Adrenal gland (tissue), 12 donors: ENCODE data around the gene SYPL2. TPM values are rescaled to one million over a fixed set of nuclear protein-coding genes. Genes with fewer than 3 reads are reported as not detected.

Source experiments
- DNase-seq, 7 donors: peaks; one replicate each; pipeline ENCODE4 v3.0.0-alpha.2; 2019 to 2020
- H3K27ac ChIP-seq, 5 donors: fragments of 200-600 bp; sonication (generic) in 4 of 5; 1 replicate in 3 of 5; 2 replicates in 2 of 5; pipeline versions ENCODE4 v1.5.1 to v1.8.0; 2016 to 2020; ENCODE audit warnings: mild to moderate bottlenecking in 1 of 5
- H3K27me3 ChIP-seq: fragments of 200-600 bp; 2 replicates; pipeline ENCODE4 v1.8.0; 2021
- H3K36me3 ChIP-seq, 2 donors: fragments of 200-600 bp; replicated peaks in 1 of 2; 1 replicate in 1 of 2; 2 replicates in 1 of 2; pipeline versions ENCODE4 v1.5.1 to v1.8.0; 2018 to 2022
- H3K4me1 ChIP-seq, 2 donors: fragments of 200-600 bp; replicated peaks in 1 of 2; 1 replicate in 1 of 2; 2 replicates in 1 of 2; pipeline versions ENCODE4 v1.5.1 to v1.8.0; 2018 to 2021
- H3K4me3 ChIP-seq, 4 donors: fragments of 200-600 bp; sonication (generic) in 3 of 4; one replicate each; pipeline ENCODE4 v1.5.1; 2016 to 2018
- H3K9me3 ChIP-seq, 3 donors: fragments of 200-600 bp; sonication (generic) in 1 of 3; replicated peaks in 1 of 3; 1 replicate in 2 of 3; 2 replicates in 1 of 3; pipeline versions ENCODE4 v1.5.1 to v1.8.0; 2016 to 2021
- CTCF ChIP-seq, 6 experiments: fragments of 450-650 bp in 4 of 6; fragments of 200-600 bp in 2 of 6; sonication (generic) in 1 of 6; IDR thresholded peaks; 1 replicate in 5 of 6; 2 replicates in 1 of 6; pipeline versions ENCODE4 v1.5.1 to v1.8.0; 2016 to 2021; ENCODE audit warnings: antibody characterized with exemption in 6 of 6, mild to moderate bottlenecking in 2 of 6, moderate library complexity in 1 of 6
- POLR2A ChIP-seq, 2 donors: fragments of 450-650 bp; IDR thresholded peaks; one replicate each; pipeline ENCODE4 v1.6.1; 2017; ENCODE audit warnings: antibody characterized with exemption in 2 of 2, mild to moderate bottlenecking in 2 of 2, moderate library complexity in 1 of 2
- WGBS, 4 donors: extraction: QIAGEN DNeasy Blood & Tissue Kit in 2 of 4; methylation state at CpG; one replicate each; pipeline versions ENCODE4 v1.1.5 to v1.1.7; 2013 to 2017; 5-methylcytosine and 5-hydroxymethylcytosine counted together
- intact Hi-C, 2 donors: fragments of 100-400 bp; cut with DNase I; formaldehyde crosslinking; loops; one replicate each; pipeline versions ENCODE4 v1.14.1 to v1.15.0; 2022 to 2023
- polyA plus RNA-seq, 3 donors: library from polyadenylated mRNA; stranded (reverse); fragments of 200-250 nt in 2 of 3; fragments of 350-450 nt in 1 of 3; fragmentation: Illumina TruSeq in 1 of 3; extraction: RNeasy Lipid Tissue Mini Kit (QIAGEN cat#74804) in 1 of 3; gene quantifications; one replicate each; pipeline ENCODE4 v1.2.3, GENCODE V29; 2013 to 2014
- total RNA-seq, 9 donors: library from RNA; depleted of rRNA in 4 of 9; stranded (reverse); fragments of >200 nt in 4 of 9; fragments of 120-200 nt in 1 of 9; fragmentation: NEBNext Ultra II Directional in 1 of 9; extraction: Animal tissue kit (Norgen Biotek cat#: 25700) in 1 of 9; gene quantifications; one replicate each; pipeline versions ENCODE4 v1.1.0 to v1.2.4, GENCODE V29; 2013 to 2023
- donor health status: healthy with polysubstance abuse.
- donor health status: Bipolar disorder and iron deficiency.
- donor health status: DM: yes; HTN: yes; CAD: no.
- donor health status: DM: no; HTN: no; CAD: no.
- donor health status: DM: no; HTN: no; CAD: no.
- donor health status: DM: yes; HTN: yes; CAD: no.

SYPL2 gene
- total and polyA plus RNA-seq, 12 donors = 5.8 to 23.6 (median 11.6) TPM

DNA sequence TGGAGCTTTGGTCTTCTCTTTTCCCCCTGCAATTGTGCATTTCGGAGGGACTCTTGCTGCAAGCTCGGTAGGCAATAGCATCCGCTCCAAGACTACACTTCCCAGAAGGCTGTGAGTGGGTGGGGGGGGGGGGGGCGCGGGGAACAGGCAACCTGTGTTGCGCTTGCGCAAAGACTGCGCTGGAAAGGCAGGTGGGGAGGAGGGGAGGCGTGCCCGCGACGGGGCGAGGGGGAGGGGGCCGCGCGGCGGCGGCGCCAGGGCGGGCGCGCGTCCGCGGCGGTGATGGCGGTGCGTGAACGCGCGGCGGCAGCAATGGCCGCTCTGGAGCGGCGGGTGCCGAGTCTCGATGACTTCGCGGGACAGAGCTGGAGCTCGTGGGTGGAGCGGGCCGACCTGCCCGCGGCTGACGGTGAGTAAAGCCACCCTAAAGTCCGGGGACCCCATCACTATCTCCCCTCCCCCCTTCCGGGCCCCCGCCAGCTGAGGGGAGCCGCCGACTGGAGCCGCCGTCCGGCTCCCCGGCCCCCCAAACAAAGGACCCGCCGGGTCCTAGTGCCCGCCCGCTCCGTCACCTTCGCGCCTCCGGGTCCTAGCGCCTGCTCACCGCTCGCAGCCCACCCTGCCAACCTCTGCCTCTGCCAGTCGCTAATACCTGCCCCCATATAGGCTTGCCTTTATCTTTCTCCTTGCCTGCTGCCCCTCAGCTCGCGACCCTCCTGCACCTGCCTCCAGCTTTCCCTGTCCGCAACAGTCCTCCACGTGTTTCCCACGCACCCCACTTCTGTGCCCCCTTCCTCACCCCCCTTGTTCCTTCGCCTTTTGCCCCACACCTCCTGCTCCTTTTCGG, 17.5 kb downstream of the SYPL2 start, which contains the start of gene ATXN7L2:
TSS of gene ATXN7L2 (plus strand) at position 234 of the 847 bp plus-strand sequence. CDS start at position 283, 49 bp downstream.
- Histone ChIP-seq H3K9me3 (no peaks in the 10 kb centered on the region), H3K27ac (peak within 1 kb of the TSS in 4 of 5 donors; percentile 75 to 97 (median 94)), H3K4me3 (peak within 1 kb of the TSS in 3 of 4 donors; percentile 38 to 88 (median 72)), H3K4me1 (peaks cover 13 to 21% of the 10 kb centered on the region in 2 donors), H3K27me3 (no peaks in the 10 kb centered on the region), H3K36me3 (peaks cover 0 to 3% of the 10 kb centered on the region in 2 donors)
- WGBS, 4 donors = 0 to 1% (median 0%) methylated on average over 11 to 73 of the region's 73 CpGs
- peak; percentile 91 to 96 (median 94) for DNase-seq
- no peak for TF ChIP-seq CTCF (IDR thresholded peaks at IDR 0.05)
- TF ChIP-seq POLR2A (IDR thresholded peaks at IDR 0.05) = peak; percentile 47 to 70
- intact Hi-C loops = loop anchor here (5.0 to 10.0 kb wide), 2 partner anchors 57 to 59 kb away; partner anchors contain the start of gene PSMA5 (in 2 of the 2)

GRCh38 chr1:109484519-109484975, 18.2 kb downstream of the SYPL2 start:
- TF ChIP-seq POLR2A (IDR thresholded peaks at IDR 0.05) = no peak
- no peak for TF ChIP-seq CTCF (IDR thresholded peaks at IDR 0.05)
- Histone ChIP-seq H3K4me3 (peak overlapping the region in 3 of 4 donors; percentile 38 to 88 (median 72)), H3K4me1 (peaks cover 13 to 22% of the 10 kb centered on the region in 2 donors), H3K27ac (no peak overlapping the region), H3K9me3 (no peaks in the 10 kb centered on the region), H3K27me3 (no peaks in the 10 kb centered on the region), H3K36me3 (peaks cover 0 to 3% of the 10 kb centered on the region in 2 donors)
- 25 to 33% (median 28%) methylated on average over 15 of the region's 15 CpGs for WGBS, 4 donors
- no peak for DNase-seq
- intact Hi-C loops = loop anchor here (5.0 to 10.0 kb wide), 2 partner anchors 57 to 60 kb away; partner anchors contain the start of gene PSMA5 (in 2 of the 2)

DNA sequence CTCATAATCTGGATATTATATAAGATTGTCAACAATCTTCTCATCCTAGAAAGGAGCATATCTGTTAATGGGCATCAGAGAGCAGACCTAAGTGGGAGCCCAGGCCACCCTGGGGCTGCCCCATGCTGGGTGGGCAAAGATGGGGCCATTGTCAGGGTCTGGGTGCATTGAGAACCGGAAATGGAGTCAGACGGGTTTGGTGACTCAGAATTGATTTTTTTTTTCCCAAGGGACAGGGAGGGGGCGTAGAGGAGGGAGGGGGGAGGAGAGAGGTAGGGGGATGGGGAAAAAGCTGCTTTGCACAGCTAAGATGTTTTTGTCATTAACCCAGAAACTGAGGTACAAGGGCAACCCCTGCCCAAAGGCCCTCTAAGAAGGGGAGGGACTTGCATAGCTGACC, 18.7 kb downstream of the SYPL2 start:
- peaks cover 13 to 22% of the 10 kb centered on the region in 2 donors for H3K4me1 ChIP-seq
- H3K36me3 ChIP-seq = peaks cover 0 to 3% of the 10 kb centered on the region in 2 donors
- H3K9me3 ChIP-seq = no peaks in the 10 kb centered on the region
- no peak overlapping the region for H3K4me3 ChIP-seq
- WGBS, 4 donors = 4 to 23% (median 16%) methylated on average over 3 of the region's 3 CpGs
- H3K27me3 ChIP-seq = no peaks in the 10 kb centered on the region
- no peak for DNase-seq
- H3K27ac ChIP-seq = no peak overlapping the region
- TF ChIP-seq CTCF (IDR thresholded peaks at IDR 0.05) (no peak), POLR2A (IDR thresholded peaks at IDR 0.05) (no peak)
- intact Hi-C loops = loop anchor here in 1 of 2 donors (10.0 kb wide), 1 partner anchor 60 kb away; the partner anchor contains the start of gene PSMA5

DNA sequence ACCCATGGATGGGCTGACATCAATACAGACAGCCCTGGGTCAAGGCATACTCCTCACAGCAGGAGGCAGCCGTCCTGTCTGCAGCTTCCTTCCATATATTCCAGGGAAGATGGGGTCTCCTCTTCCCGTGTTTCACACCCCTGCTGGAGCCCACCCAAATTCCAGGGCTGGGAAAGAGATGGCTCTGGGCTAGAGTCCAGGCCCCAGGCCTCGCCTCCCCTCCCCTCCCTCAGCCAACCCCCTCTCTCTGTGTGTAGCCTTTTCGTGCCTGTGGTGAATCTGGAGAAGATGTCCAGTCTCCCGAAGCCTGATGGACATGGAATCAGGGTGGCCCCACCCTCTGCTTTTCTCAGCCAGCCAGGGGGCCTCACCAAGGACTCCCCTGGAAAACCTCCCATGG, 20.9 kb downstream of the SYPL2 start:
- 17 to 83% (median 65%) methylated on average over 1 to 5 of the region's 5 CpGs for WGBS, 4 donors
- no peak overlapping the region for H3K27ac ChIP-seq
- H3K4me3 ChIP-seq = no peak overlapping the region
- TF ChIP-seq POLR2A (IDR thresholded peaks at IDR 0.05) (no peak), CTCF (IDR thresholded peaks at IDR 0.05) (no peak)
- H3K36me3 ChIP-seq = peaks cover 0 to 3% of the 10 kb centered on the region in 2 donors
- H3K27me3 ChIP-seq = no peaks in the 10 kb centered on the region
- no peaks in the 10 kb centered on the region for H3K9me3 ChIP-seq
- DNase-seq = no peak
- H3K4me1 ChIP-seq = peaks cover 21 to 39% of the 10 kb centered on the region in 2 donors
- intact Hi-C loops = loop anchor here in 1 of 2 donors (10.0 kb wide), 1 partner anchor 62 kb away; the partner anchor contains the start of gene PSMA5
